IPS DF 19.7 (cell line): ENCODE results near the gene DPF3.

Experiments used
- DNase-seq: peaks from one replicate; pipeline ENCODE4 v3.0.0-alpha.2; 2013; ENCODE audit warnings: low read depth, low spot score

Gene DPF3

GRCh38 chr14:72742838-72743195 lies 151.1 kb downstream of the DPF3 start:
- no peak for DNase-seq

GRCh38 chr14:72742118-72742837 lies 151.6 kb downstream of the DPF3 start:
- no peak for DNase-seq

- DNase-seq: no peak
Observed at GRCh38 chr14:72741826-72742117, 152.1 kb downstream of the DPF3 start.

DNA sequence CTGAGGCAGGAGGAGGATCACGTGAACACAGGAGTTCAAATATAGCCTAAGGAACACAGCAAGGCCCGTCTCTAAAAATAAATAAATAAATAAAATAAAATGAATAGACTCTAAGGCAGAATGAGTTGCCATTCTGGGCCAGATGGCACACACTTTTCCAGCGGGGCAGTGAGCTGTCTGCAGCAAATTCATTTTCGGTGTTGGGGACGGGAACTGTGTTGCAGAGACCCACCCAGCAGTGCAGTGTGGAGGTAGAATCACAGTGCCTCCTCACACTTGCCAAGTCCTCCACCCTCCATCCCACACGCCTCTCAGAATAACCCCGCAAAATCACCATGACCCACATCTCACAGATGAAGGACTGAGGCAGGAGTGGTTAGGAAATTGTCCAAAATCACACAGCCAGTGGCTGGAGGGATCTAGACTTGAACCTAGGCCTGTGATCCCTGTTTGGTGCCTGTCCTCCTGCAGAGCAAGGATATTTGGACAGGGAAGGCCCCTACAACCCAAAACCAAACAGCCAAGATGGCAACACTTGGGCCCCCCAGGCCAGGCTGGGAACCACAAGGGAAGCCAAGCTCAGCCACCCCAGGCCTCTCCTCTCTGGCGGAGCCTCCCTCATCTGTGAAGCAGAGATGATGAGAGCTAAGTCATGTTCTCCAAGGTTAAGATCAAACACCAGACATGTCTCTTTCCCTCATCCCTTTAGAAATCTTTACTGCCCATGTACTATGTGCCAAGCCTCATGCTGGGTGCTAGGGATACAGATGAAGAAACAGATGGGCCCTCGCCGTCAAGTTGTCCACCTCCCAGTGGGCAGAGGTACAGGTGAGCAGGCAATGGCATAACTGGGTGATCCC lies 152.7 kb downstream of the DPF3 start:
- DNase-seq: no peak

GRCh38 chr14:72740504-72740961 lies 153.4 kb downstream of the DPF3 start:
- no peak for DNase-seq

GRCh38 chr14:72739446-72740405 lies 154.2 kb downstream of the DPF3 start:
- DNase-seq: no peak

- no peak for DNase-seq
Observed at GRCh38 chr14:72738161-72738611, 155.7 kb downstream of the DPF3 start.

- DNase-seq: no peak
Observed at GRCh38 chr14:72737560-72737943, 156.3 kb downstream of the DPF3 start.

DNA sequence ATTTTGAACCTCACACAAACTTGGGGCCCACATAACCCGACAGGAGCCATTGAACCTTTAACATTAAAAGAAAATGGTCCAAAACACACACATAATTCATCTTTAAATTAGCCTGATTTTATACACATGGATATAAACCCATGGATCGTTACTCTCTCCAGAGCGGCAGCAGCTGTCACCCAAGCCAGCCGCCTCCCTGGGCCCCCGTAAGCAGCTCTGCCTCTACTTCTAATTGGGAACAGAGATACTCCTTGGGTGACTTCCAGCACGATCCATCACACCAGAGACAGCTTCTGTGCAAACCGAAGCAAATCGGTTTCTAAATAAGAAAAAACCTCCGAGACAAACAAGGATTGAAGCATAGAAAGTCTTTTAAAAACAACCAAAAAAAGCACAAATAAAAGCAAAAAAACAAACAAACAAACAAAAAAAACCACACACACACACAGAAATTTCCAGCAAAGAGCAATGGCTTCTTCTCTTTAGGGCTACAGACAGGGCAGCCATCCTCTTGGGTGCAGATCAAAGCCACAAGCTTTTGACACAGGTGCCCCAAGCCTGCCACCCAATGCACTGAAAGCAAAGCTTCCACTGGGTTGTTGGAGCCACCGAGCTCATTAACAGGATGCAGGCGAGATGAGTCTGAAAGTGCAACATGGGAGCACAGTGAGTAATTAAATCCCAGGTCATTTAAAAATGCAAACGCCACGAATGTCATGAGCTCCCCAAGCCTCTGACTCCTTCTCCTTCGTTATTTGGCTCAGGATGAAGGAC lies 156.9 kb downstream of the DPF3 start:
- no peak for DNase-seq

DNA sequence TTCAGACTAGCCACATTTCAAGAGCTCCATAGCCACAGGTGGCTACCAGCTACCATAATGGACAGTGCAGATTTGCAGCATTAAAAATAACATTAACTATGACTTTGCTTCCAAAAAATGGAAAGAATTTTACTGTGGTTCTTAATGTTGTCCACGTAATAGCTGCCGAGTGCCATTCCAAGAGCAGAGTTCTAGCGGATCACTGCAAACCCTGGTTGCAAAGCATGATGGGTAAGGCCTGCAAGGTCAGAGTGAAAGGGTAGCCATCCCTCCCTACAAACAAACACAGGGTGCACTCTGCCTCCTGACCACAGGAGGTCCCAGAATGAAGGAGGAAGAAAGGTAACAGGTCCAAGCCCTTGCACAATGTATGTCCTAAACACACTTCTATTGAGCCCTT lies 157.6 kb downstream of the DPF3 start:
- DNase-seq: no peak

DNA sequence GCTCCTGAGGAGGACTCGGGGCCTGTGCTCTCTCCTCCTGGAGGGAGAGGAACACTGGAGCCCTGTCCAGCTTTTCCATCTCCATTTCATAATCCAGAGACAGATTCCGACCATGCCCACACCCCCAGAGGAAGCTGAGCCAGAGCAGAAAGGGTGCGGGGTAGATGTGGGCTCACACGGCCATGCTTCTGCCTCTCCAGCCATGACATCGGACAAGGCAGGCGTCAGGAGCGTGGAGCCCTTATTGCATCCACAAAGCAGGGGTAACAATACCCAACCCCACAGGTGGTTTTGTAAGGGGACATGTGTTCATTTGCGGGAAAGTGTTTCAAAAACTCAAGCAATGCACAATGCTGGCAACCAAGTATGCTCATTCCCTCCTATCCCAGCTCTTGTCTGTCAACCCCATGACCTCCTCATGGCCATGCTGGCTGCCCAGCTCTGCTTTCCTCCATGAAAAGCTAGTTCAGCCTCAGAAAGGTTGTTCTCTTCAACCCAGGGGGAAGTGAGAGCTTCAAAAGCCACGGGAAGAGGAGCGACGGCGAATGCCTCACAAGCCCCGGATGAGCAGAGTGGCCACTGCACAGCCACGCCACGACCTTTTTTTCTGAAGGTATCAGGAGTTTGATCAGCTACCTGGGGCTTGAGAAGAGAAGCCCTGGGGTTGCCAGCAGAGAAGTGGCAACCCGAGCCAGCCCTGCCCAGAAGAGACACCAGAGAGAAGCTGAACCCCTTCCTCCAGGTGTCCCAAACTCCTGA lies 161.7 kb downstream of the DPF3 start:
- no peak for DNase-seq

DNA sequence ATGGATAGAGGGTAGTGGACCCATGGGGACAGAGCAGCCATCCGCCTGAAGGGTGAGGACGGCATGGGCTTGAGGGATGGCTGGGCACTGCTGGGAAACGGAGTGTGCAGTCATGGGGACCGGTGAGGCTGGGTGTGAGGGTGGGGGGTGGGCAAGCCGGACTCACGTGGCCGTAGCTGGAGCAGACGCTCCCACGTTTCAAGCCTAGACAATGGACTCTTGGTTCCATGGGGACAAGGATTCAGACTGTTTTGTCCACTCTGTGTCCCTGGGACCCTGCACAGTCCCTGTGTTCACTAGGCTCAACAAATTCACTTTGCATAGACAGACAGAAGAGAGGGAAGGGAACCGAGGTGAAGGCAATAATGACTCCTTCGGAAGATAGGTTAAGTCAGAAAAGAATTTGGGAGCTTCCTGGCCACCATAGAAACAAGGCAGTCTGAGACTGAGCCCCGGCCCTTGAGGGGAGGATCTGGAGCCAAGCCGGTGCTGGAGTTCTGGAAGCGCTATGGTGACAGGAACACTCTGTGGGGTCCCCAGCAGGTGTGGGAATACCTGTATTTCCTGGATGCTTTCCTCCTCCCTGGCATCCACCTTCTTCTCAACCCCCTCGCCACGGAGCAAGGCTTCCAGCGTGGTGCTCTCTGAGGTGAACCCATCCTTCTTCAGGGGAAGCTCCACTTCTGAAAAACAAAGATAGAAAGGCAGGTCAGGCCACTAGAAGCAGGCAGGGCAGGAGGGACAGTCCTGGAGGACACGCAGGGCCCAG lies 162.5 kb downstream of the DPF3 start:
- DNase-seq: no peak

GRCh38 chr14:72730468-72730867 lies 163.4 kb downstream of the DPF3 start:
- DNase-seq: no peak

DNA sequence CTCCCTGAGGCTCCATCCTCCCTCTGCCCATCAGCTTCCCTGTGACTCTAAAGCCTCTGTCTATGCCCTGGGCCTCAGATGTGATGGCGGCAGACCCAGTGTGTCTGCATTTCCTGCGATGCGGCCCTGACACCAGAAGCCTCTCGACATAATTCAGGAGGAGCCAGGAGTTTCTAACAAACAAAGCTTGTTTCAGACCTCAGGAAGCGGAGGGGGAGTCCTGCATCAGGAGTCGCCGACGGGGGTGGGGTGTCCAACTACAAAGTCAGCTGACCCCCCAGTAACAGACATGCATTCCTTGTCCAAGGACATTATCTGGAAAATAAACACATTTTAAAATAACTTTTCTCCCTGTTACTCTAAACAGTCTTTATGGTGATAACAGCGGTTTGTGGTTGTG lies 167.5 kb downstream of the DPF3 start:
- DNase-seq: no peak

DNA sequence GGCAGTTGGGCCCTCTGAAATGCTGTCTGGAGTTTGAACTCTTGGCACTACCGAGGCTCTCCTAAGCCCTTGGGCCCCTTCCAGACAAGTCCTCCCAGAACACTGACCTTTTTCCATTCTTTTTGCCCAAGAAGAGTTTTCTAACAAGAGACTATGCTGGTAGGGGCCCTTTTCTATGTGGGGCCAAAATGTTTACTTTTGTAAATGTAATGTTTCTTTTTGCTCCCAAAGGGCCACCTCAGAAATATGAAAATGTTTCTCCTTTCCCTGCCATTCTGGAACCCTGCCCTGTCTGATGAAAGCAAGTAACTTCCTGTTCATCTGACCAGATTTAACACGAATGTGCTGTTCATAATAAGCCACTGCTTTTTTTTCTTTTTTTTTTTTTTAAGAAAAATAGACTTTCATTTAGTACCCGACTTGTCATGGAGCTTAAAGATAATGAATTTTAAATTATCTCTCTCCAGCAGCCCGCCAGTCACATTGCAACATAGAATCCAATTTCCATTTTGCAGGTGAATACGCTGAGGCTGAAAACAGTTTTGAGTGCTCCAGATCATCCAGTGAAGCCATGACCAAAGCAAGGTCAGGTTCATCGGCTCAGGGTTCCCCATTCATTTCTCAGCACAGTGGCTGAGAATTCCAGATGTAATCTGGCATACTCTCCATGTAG lies 169.9 kb downstream of the DPF3 start:
- no peak for DNase-seq

DNA sequence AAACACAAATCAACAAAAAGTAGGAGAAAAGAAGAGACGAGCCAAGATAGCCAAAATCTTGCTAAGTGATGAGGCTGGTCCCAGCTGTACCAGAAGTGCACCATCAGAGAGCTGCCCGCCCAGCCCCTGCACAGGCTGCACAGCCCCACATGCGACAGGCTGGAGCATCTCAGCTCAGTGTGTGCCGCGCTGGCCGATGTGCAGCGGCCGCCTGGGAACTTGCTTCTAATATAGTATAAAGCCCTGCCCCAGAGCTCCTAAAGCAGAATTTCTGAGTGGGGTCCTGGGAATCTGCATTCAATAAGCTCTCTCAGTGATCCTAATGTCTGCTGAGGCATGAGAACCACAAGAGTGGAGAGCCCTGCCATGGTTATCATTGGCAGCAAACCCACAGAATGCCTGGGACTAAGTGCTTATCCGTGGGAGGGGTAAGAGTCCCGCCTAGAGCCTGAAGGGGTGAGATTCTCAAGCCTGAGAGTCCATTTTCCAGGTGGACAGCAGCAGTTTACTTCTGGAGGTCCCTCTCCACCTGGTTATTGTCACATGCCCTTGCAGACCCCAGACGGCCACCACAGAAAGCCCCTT lies 171.6 kb downstream of the DPF3 start:
- DNase-seq: no peak

- no peak for DNase-seq
Observed at GRCh38 chr14:72721083-72721482, 172.8 kb downstream of the DPF3 start.

GRCh38 chr14:72717220-72717619 lies 176.7 kb downstream of the DPF3 start:
- no peak for DNase-seq

GRCh38 chr14:72716476-72716875 lies 177.4 kb downstream of the DPF3 start:
- no peak for DNase-seq
